Stimulated activated naive CD8-positive, alpha-beta T cell treated with anti-CD3 and anti-CD28 coated beads, Interleukin-15, Interleukin-2, amounts not matched to agents 100 ng/mL and 50 ng/mL, for 24 hours (primary cell): ENCODE data around the gene TRAF2.

Experiments
- H3K27ac Mint-ChIP-seq: one replicate; pipeline ENCODE4 v1.8.0; 2021; ENCODE audit warnings: mild to moderate bottlenecking, mixed read lengths
- H3K27me3 Mint-ChIP-seq: one replicate; pipeline ENCODE4 v1.8.0; 2021; ENCODE audit warnings: mixed read lengths
- H3K36me3 Mint-ChIP-seq: one replicate; pipeline ENCODE4 v1.8.0; 2021; ENCODE audit warnings: low read depth, mixed read lengths
- H3K4me1 Mint-ChIP-seq: one replicate; pipeline ENCODE4 v1.8.0; 2021; ENCODE audit warnings: low read depth, mixed read lengths
- H3K4me3 Mint-ChIP-seq: one replicate; pipeline ENCODE4 v1.8.0; 2021; ENCODE audit warnings: mild to moderate bottlenecking, mixed read lengths
- H3K9me3 Mint-ChIP-seq: one replicate; pipeline ENCODE4 v1.8.0; 2021; ENCODE audit warnings: mixed read lengths

TRAF2 gene

GRCh38 chr9:136964833-136965422 lies 78.6 kb downstream of the TRAF2 start:
- Mint-ChIP-seq H3K4me1 (peaks cover 32% of the 10 kb centered on the region), H3K27ac (no peak overlapping the region)

DNA sequence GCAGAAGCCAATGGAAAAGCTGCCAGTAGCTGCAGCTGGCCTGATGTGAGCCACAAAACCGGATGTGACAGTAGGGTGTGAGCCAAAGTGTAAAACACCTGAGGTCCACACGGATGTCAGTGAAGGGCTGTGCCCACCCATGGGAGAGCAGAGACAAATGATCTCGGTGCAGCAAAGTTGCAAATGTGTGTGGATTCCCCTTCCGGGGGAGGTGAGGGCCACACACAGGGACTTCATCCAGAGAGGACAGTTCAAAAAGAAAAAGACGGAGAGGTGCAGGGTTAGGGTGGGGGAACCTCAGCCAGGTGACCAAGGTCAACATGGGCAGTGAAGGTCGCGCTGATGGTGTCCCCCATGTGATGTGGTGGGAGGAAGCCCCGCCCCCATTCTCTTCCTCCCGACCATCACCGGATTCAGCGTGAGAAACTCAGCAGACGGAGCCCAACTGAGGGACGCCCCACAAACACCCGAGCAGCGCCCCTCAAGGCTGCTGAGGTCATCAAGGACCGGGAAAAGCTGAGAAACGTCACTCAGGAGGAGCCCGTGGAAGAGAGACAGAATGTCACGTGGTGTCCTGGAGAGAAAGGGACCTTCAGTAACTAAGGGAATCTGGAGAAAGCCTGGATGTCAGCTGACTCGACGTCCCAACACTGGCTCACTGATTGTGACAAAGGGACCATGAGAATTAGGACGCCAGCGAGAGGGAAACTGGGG lies 79.6 kb downstream of the TRAF2 start:
- peaks cover 25% of the 10 kb centered on the region for H3K4me1 Mint-ChIP-seq
- no peaks in the 10 kb centered on the region for H3K27me3 Mint-ChIP-seq
- peak overlapping the region; percentile 72 for H3K27ac Mint-ChIP-seq
- H3K9me3 Mint-ChIP-seq, result no peaks in the 10 kb centered on the region
- H3K4me3 Mint-ChIP-seq, result peak overlapping the region; percentile 36
- H3K36me3 Mint-ChIP-seq, result no peaks in the 10 kb centered on the region

More at GRCh38 chr9:136964833-136965422, 78.6 kb downstream of the TRAF2 start:
- H3K27me3 Mint-ChIP-seq, result no peaks in the 10 kb centered on the region
- H3K36me3 Mint-ChIP-seq, result no peaks in the 10 kb centered on the region
- H3K4me3 Mint-ChIP-seq, result no peak overlapping the region
- H3K9me3 Mint-ChIP-seq, result no peaks in the 10 kb centered on the region

DNA sequence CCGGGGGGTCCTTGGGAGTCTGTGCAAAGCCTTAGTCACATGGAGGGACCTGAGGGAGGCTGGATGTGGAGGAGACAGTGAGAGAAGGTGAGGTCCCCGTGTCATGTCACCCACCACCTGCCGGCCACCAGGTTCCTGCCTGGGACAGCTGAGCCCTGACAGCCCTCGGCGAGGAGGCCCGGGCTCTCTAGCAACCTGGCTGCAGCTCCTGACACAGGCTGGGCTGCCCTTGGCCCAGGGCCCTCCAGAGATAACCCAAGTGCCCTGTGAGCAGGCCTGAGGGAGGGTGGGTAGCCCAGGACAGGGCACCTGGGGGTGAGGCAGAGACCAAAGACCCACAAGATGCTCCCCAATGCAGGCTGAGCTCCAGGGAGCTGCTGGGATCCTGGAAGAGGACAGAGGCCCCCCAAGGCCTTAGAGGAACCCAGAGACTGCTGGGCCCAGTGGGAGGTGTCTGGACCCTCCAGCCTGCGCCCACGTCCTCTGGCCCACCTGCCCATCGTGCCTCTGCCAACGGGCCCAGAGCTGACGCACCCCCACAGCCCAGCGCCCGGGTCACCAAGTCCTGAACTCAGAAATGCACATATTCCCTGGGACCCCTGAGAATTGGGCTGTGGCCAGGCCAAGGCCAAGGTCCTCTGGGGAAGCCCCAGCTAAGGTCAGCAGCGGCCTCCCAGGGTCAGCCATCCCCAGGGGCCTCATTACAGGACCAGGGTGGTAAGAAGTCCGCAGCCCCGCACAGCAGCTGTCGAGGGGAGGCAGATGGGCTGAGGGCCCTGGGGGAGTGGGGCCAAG lies 82.2 kb downstream of the TRAF2 start:
- Mint-ChIP-seq H3K36me3 (no peaks in the 10 kb centered on the region), H3K27ac (no peak overlapping the region), H3K4me3 (no peak overlapping the region), H3K4me1 (peaks cover 19% of the 10 kb centered on the region), H3K9me3 (no peaks in the 10 kb centered on the region), H3K27me3 (no peaks in the 10 kb centered on the region)

DNA sequence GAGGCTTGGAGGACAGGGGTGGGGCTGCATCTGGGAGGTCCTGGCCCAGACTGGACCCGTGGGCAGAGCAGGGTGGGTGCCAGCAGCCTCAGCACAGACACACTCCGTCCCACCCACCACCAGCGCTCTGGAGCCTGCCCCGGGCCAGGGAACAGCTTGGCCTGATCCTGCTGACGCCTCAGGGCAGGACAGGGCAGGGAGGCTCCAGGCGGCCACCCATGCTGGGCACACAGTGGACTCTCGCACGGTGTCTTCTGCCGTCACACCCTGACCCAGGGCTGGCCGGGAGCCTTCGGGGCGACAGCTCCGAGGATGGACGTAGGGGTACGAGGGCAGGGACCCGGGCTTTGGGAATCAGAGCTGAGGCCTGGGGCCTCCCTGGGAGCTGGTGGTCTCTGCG lies 82.8 kb downstream of the TRAF2 start:
- H3K27me3 Mint-ChIP-seq, result no peaks in the 10 kb centered on the region
- H3K27ac Mint-ChIP-seq, result no peak overlapping the region
- no peaks in the 10 kb centered on the region for H3K9me3 Mint-ChIP-seq
- H3K4me1 Mint-ChIP-seq, result peaks cover 19% of the 10 kb centered on the region
- no peak overlapping the region for H3K4me3 Mint-ChIP-seq
- H3K36me3 Mint-ChIP-seq, result no peaks in the 10 kb centered on the region

DNA sequence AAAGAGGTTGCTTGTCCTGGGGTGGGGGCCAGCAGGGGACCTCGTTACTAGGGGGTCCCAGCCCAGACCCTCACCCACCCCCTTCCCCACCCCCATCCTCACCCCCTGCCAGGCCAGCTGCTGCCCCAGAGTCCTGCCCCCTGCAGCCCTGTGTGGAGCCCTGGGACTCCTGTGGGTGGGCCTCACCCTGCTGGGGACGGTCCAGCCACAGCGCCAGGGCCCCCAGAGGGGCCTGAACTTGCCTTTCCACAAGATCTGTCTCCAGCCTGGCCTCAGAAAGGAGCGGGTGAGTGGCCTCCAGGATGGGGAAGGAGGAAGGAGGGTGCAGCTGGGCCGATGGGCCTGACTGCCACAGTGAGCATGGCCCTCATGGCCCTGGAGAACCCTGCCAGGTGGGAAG lies 83.5 kb downstream of the TRAF2 start:
- Mint-ChIP-seq H3K36me3 (no peaks in the 10 kb centered on the region), H3K27ac (no peak overlapping the region), H3K4me3 (no peak overlapping the region)

DNA sequence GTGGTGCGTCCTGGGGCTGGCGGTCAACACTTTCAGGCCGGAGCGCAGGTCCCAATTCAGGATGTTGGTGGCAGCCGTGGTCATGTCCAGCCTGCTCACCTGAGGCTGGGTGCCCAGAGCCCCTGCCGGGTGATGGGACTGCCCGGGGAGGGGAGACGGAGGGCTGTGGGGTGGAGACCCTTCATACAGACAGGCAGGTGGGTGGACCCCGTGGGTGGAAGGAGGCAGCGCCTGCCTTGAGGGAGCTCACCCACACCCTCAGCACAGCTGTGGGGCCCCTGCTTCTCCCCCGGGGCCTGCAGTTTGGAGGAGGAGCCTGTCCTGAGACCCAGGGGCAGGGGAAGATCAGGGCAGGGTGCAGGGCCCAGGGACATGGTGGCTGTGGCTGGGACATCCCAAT lies 84.0 kb downstream of the TRAF2 start:
- no peak overlapping the region for H3K27ac Mint-ChIP-seq

More for the DNA sequence above, 83.5 kb downstream of the TRAF2 start:
- Mint-ChIP-seq H3K27me3 (no peaks in the 10 kb centered on the region), H3K4me1 (peaks cover 14% of the 10 kb centered on the region), H3K9me3 (no peaks in the 10 kb centered on the region)

DNA sequence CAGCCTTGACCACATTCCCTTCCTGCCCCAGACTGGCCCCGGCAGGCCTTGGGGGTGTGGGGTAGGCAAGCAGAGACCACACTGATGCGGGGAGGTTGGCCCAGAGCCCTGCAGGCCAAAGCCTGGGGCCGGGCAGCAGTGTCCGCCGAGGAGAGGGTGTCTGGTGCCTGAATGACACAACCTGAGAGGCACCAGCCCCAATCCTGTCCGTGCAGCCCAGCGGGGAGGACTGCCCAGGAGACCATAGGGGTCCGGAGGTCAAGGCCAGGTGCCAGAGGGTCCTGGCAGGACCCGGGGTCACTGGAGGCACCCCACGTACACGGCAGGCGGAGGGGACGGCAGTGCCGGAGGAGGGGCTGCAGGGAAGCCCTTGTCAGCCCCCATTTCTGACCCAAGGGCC lies 85.4 kb downstream of the TRAF2 start:
- Mint-ChIP-seq H3K27me3 (no peaks in the 10 kb centered on the region), H3K27ac (no peak overlapping the region), H3K9me3 (no peaks in the 10 kb centered on the region), H3K36me3 (no peaks in the 10 kb centered on the region), H3K4me1 (peaks cover 17% of the 10 kb centered on the region), H3K4me3 (no peak overlapping the region)

More for the DNA sequence above, 84.0 kb downstream of the TRAF2 start:
- H3K4me1 Mint-ChIP-seq, result peaks cover 17% of the 10 kb centered on the region
- no peak overlapping the region for H3K4me3 Mint-ChIP-seq
- no peaks in the 10 kb centered on the region for H3K36me3 Mint-ChIP-seq
- no peaks in the 10 kb centered on the region for H3K27me3 Mint-ChIP-seq
- no peaks in the 10 kb centered on the region for H3K9me3 Mint-ChIP-seq

- H3K4me1 Mint-ChIP-seq, result peaks cover 17% of the 10 kb centered on the region
- no peaks in the 10 kb centered on the region for H3K36me3 Mint-ChIP-seq
- no peak overlapping the region for H3K27ac Mint-ChIP-seq
- no peak overlapping the region for H3K4me3 Mint-ChIP-seq
- H3K27me3 Mint-ChIP-seq, result no peaks in the 10 kb centered on the region
- no peaks in the 10 kb centered on the region for H3K9me3 Mint-ChIP-seq
Measured at GRCh38 chr9:136972335-136972734, 86.0 kb downstream of the TRAF2 start.

DNA sequence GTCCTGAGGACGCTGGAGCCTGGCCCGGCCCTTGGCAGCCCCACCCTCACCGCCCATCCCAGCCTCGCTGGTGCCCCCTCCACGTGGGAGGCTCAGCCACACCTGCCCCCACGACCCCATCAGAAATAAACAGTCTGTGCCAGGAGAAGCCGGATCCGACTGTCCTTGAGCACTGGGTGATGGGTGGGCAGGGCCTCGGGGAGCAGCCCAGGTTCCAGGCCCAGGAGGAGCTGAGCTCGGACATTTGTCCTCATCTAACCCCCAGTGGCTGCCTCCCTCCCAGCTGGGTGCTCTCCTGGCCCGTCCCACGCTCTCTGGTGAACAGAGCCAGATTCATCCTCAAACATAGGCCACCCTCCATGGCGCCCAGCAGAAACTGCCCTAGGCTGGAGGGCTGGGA lies 86.4 kb downstream of the TRAF2 start:
- no peak overlapping the region for H3K4me3 Mint-ChIP-seq
- H3K27me3 Mint-ChIP-seq, result no peaks in the 10 kb centered on the region
- H3K36me3 Mint-ChIP-seq, result no peaks in the 10 kb centered on the region
- no peak overlapping the region for H3K27ac Mint-ChIP-seq
- H3K9me3 Mint-ChIP-seq, result no peaks in the 10 kb centered on the region
- peaks cover 17% of the 10 kb centered on the region for H3K4me1 Mint-ChIP-seq

GRCh38 chr9:136973618-136974617 lies 87.6 kb downstream of the TRAF2 start:
- Mint-ChIP-seq H3K9me3 (no peaks in the 10 kb centered on the region), H3K4me1 (peaks cover 17% of the 10 kb centered on the region), H3K27me3 (no peaks in the 10 kb centered on the region), H3K4me3 (no peak overlapping the region), H3K36me3 (no peaks in the 10 kb centered on the region), H3K27ac (no peak overlapping the region)

GRCh38 chr9:136974817-136975535 lies 88.7 kb downstream of the TRAF2 start:
- Mint-ChIP-seq H3K27ac (no peak overlapping the region), H3K36me3 (no peaks in the 10 kb centered on the region), H3K9me3 (no peaks in the 10 kb centered on the region), H3K4me3 (no peak overlapping the region), H3K4me1 (peaks cover 17% of the 10 kb centered on the region), H3K27me3 (no peaks in the 10 kb centered on the region)

DNA sequence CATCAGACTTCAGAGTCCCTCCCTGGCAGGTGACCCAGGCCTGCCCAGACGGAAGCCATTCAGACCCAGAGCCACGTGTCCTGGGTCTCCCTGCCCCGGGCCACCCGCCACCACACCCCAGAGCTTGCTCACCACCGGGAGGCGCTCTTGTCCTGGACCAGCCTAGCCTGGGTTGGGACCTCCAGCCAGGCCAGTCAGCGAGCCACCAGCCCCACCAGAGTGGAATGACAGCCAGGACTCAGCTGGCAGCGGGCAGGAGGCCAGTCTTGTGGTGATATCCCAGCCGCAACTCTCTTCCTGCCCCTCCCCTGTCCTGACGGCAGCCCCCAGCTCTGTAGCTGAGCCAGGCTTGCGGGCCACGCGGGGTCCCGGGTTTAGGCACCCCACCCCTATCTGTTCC lies 89.3 kb downstream of the TRAF2 start:
- H3K4me3 Mint-ChIP-seq, result no peak overlapping the region
- H3K27ac Mint-ChIP-seq, result no peak overlapping the region

More for the DNA sequence above, 89.3 kb downstream of the TRAF2 start:
- Mint-ChIP-seq H3K36me3 (no peaks in the 10 kb centered on the region), H3K4me1 (peaks cover 17% of the 10 kb centered on the region), H3K9me3 (no peaks in the 10 kb centered on the region), H3K27me3 (no peaks in the 10 kb centered on the region)
